Nephron (organoid): Measurements from ENCODE around the gene ATG9B.

Experiments
- H3K27ac Mint-ChIP-seq, 3 experiments: 2 replicates each; pipeline ENCODE4 v1.8.0; 2020; ENCODE audit warnings: mixed read lengths in 3 of 3, mild to moderate bottlenecking in 2 of 3, moderate library complexity in 1 of 3
- H3K27me3 Mint-ChIP-seq: 2 replicates; pipeline ENCODE4 v1.8.0; 2021; ENCODE audit warnings: low read depth, mild to moderate bottlenecking, moderate library complexity, mixed read lengths
- H3K36me3 Mint-ChIP-seq: 2 replicates; pipeline ENCODE4 v1.8.0; 2020; ENCODE audit warnings: low read depth, mixed read lengths
- H3K4me1 Mint-ChIP-seq: 2 replicates; pipeline ENCODE4 v1.8.0; 2020; ENCODE audit warnings: mixed read lengths
- H3K4me3 Mint-ChIP-seq, 3 experiments: 2 replicates each; pipeline ENCODE4 v1.8.0; 2020; ENCODE audit warnings: mild to moderate bottlenecking in 3 of 3, mixed read lengths in 3 of 3, moderate library complexity in 2 of 3
- H3K9me3 Mint-ChIP-seq: 2 replicates; pipeline ENCODE4 v1.8.0; 2020; ENCODE audit warnings: mixed read lengths
- CTCF ChIP-seq, 3 experiments: fragments of 200-600 bp; sonication (generic); IDR thresholded peaks; one replicate each; pipeline ENCODE4 v1.5.0; 2021; ENCODE audit warnings: antibody characterized with exemption in 3 of 3; ENCODE audit not compliant: unreplicated experiment in 3 of 3

The ATG9B gene

GRCh38 chr7:150988230-150989226 lies 35.8 kb downstream of the ATG9B start:
- Mint-ChIP-seq H3K27me3 (peaks cover 8% of the 10 kb centered on the region), H3K9me3 (no peaks in the 10 kb centered on the region), H3K27ac (peak overlapping the region; percentile 52 to 87 (median 63)), H3K4me1 (peaks cover 34% of the 10 kb centered on the region), H3K4me3 (peak overlapping the region; percentile 42 to 67 (median 60)), H3K36me3 (no peaks in the 10 kb centered on the region)
- TF ChIP-seq CTCF (IDR thresholded peaks at IDR 0.05; ENCODE audit: unreplicated experiment in 3 of 3): peak; percentile 92 to 94 (median 94)

- H3K9me3 Mint-ChIP-seq: no peaks in the 10 kb centered on the region
- H3K36me3 Mint-ChIP-seq: no peaks in the 10 kb centered on the region
- no peak overlapping the region for H3K27ac Mint-ChIP-seq
Observed at GRCh38 chr7:150986556-150986955, 37.7 kb downstream of the ATG9B start.

GRCh38 chr7:150986099-150986512 lies 38.2 kb downstream of the ATG9B start:
- H3K4me1 Mint-ChIP-seq: peaks cover 44% of the 10 kb centered on the region
- no peaks in the 10 kb centered on the region for H3K36me3 Mint-ChIP-seq
- peak; percentile 62 to 76 (median 74) for TF ChIP-seq CTCF (IDR thresholded peaks at IDR 0.05; ENCODE audit: unreplicated experiment in 3 of 3)
- H3K9me3 Mint-ChIP-seq: no peaks in the 10 kb centered on the region
- peaks cover 26% of the 10 kb centered on the region for H3K27me3 Mint-ChIP-seq
- H3K27ac Mint-ChIP-seq: peak overlapping the region in 1 of 3 experiments; percentile 27
- H3K4me3 Mint-ChIP-seq: no peak overlapping the region

More at GRCh38 chr7:150986556-150986955, 37.7 kb downstream of the ATG9B start:
- H3K4me1 Mint-ChIP-seq: peaks cover 40% of the 10 kb centered on the region
- H3K27me3 Mint-ChIP-seq: peaks cover 21% of the 10 kb centered on the region
- H3K4me3 Mint-ChIP-seq: no peak overlapping the region
- TF ChIP-seq CTCF (IDR thresholded peaks at IDR 0.05; ENCODE audit: unreplicated experiment in 3 of 3): no peak

GRCh38 chr7:150983893-150984368 lies 40.4 kb downstream of the ATG9B start:
- H3K36me3 Mint-ChIP-seq: no peaks in the 10 kb centered on the region
- H3K27me3 Mint-ChIP-seq: peaks cover 39% of the 10 kb centered on the region
- no peaks in the 10 kb centered on the region for H3K9me3 Mint-ChIP-seq
- no peak overlapping the region for H3K4me3 Mint-ChIP-seq
- H3K4me1 Mint-ChIP-seq: peaks cover 53% of the 10 kb centered on the region
- no peak for TF ChIP-seq CTCF (IDR thresholded peaks at IDR 0.05; ENCODE audit: unreplicated experiment in 3 of 3)
- H3K27ac Mint-ChIP-seq: no peak overlapping the region

GRCh38 chr7:150982351-150982750 lies 41.9 kb downstream of the ATG9B start:
- Mint-ChIP-seq H3K36me3 (no peaks in the 10 kb centered on the region), H3K4me1 (peaks cover 49% of the 10 kb centered on the region), H3K27ac (no peak overlapping the region), H3K27me3 (peaks cover 45% of the 10 kb centered on the region), H3K4me3 (no peak overlapping the region), H3K9me3 (no peaks in the 10 kb centered on the region)
- no peak for TF ChIP-seq CTCF (IDR thresholded peaks at IDR 0.05; ENCODE audit: unreplicated experiment in 3 of 3)
